Measurements from ENCODE around the gene FAM131C.

GRCh38 chr1:16071614-16072013, 1.8 kb downstream of the FAM131C start:
- TF ChIP-seq POLR2AphosphoS5 (IDR thresholded peaks at IDR 0.05; ENCODE audit: low read depth, low read length) (no peak), REST (IDR thresholded peaks at IDR 0.05; ENCODE audit: insufficient read depth in 1 of 2, low read depth in 2 of 2, low read length in 2 of 2) (no peak), TAF1 (IDR thresholded peaks at IDR 0.05; ENCODE audit: borderline replicate concordance, insufficient read depth, low read length) (no peak)
